Astrocyte of the hippocampus (primary cell): ENCODE results near the gene KCTD1.

ENCODE experiments used
- DNase-seq: peaks from one replicate; pipeline ENCODE4 v3.0.0; 2011; ENCODE audit warnings: low read depth, low spot score

The KCTD1 gene

DNA sequence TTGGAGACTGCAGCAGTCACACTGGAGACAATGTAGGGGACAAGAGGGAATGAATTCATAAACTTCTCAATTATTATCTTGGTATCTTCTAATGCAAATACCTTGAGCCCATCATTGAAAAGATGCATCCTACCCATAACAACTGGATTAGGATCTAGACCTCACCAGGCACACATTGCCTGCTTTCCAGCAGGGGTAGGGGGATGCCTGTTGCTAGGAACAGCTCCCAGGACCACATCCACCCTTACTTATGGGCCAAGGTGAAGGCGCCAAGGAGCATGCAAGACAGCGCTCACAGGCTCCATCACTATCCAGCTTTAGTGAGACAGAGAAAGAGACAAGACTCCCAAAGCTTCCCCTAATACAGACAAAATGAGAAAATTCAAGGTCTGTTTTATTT lies 24.4 kb downstream of the KCTD1 start:
- no peak for DNase-seq

DNA sequence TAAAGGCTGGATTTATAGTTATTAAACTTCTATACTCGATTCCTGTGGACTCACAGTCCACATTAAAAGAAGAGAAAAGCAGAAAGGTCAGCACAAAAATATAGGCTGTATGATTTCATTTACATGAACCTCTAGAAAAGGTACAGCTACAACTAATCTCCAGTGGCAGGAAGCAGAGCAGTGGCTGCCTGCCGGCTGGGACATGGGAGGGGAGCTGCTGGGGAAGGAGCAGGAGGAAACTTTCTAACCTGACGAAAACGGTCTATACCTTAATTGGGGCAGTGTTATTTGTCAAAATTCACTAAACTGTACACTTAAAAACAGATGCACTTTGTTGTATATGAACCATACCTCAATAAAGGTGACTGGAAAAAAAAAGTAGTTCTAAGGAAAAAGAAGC lies 26.7 kb downstream of the KCTD1 start:
- no peak for DNase-seq

DNA sequence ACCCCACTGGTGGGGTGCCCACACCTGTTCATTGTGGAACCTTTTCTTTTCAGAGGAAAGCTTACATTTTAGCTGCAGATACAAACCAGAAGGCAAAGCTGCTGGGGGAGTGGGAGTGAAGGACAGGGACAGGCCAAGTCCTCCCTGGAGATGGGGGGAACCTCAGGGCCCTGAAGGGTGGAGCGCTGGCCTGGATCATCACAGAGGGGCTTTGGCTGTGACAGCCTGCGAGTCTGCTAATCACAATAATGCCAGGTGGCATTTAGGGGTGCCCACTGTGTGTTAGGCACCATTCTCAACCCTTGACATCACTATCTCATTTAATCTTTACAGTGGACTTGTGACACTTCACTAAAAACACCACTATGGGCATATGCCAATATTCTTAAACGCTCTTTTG lies 27.4 kb downstream of the KCTD1 start:
- DNase-seq: no peak

- no peak for DNase-seq
Observed at GRCh38 chr18:26519114-26519513, 29.2 kb downstream of the KCTD1 start.

DNA sequence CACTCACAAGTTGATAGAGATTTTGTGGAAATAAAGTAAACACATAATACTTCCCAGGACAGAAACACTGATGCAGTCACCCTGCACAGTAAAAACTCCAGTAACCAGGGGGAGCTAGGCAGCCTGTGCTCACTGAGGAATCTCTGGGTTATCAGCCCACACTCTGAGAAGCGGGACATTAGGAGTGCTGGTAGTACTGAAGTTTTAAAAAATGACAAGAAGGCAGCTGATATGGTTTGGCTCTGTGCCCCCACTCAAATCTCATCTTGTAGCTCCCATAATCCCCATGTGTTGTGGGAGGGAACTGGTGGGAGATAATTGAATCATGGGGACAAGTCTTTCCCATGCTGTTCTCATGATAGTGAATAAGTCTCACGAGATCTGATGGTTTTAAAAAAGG lies 31.4 kb downstream of the KCTD1 start:
- DNase-seq: peak; percentile 26

DNA sequence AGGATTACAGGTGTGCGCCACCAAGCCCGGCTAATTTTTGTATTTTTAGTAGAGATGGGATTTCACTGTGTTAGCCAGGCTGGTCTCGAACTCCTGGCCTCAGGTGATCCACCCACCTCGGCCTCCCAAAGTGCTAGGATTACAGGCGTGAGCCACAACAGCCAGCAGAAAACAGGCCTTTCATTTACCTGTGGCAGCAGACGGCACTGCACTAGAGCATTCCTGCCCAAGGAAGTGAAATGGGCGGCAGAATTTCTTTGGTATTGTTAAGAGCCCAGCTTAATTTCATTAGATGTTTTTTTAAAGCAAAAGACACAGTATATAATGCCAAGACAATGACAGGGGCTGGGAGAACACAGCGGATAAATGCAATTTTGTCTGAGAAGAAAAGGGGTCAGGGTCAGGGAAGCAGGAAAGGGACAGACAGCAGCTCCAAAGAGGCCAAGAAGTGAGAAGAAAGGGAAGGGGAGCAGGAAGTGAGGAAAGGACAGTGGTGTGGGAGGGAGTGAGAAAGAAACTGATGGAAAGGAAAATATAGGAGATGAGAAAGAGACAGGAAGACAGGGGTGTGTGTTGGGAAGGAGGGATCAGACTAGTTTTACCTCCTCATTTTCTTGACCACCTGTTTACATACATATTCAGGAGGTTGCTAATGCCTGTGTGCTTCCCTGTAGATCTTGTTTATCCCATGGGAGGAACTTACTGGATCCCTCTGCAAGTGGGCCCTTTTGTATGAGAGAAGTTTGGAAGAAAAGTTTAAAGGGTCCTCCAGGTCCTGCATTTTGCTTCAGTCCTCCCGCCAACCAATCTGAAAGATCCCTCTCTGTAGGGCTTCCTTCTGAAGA lies 32.5 kb downstream of the KCTD1 start:
- DNase-seq: no peak

GRCh38 chr18:26511339-26512071 lies 36.8 kb downstream of the KCTD1 start:
- DNase-seq: no peak

- no peak for DNase-seq
Observed at GRCh38 chr18:26510337-26510736, 38.0 kb downstream of the KCTD1 start.

- DNase-seq: no peak
Observed at GRCh38 chr18:26506012-26506411, 42.3 kb downstream of the KCTD1 start.

- no peak for DNase-seq
Observed at GRCh38 chr18:26504831-26505230, 43.5 kb downstream of the KCTD1 start.

DNA sequence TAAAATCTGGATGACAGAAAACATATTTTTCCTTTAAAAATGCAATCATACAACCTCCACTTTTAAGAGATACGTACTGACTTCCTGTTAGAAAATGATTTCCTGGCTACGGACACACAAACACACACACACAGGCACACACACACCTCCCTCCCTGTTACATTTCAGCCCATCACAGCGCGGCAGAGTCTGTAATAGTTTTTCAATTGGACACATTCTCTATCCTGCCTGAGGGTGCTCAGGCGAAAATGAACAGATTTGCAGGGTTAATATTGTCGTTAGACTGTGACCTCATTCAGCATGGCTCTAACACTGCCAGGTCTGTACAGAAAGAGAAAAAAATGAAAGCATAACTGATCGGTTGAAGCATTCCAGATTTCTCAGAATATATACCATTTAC lies 45.0 kb downstream of the KCTD1 start:
- DNase-seq: no peak

DNA sequence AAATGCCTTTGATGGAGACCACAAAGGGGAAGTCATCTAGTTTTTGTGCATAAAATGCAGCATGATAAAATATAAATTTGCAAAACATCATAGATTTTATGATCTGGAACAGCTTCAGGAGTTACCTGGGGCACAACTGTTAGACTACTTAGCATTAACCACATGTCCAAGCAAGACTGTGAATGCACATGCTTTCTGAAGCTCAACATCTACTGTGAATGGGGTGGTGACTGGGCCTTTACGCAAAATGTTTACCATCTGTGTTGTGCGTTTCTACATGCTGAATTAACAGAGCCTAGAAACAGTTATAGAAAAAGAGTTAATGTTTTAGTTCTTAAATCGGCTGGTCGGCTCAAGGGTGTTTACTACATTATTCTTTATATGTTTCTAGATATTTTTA lies 45.5 kb downstream of the KCTD1 start:
- DNase-seq: no peak

- DNase-seq: peak; percentile 19
Observed at GRCh38 chr18:26497866-26498265, 50.5 kb downstream of the KCTD1 start.

- DNase-seq: no peak
Observed at GRCh38 chr18:26496528-26496927, 51.8 kb downstream of the KCTD1 start.

DNA sequence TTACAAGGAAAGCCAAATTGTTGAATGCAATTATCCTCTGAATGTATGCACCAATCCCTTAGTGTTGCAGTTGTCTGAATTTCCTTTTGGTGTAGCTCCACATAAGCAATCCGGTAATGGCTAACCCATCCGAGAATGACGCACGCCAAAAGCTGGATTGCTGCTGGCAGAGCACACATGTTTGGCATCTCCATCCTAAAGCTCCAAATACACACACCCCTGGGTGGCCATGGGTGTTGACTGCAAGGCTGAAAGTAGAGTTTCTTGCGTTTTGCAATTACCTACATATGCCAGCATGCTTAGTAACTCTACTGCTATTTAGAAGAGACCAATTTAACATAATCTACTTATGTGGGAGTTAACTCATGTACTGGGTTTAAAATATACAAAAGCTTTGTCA lies 53.1 kb downstream of the KCTD1 start:
- no peak for DNase-seq

DNA sequence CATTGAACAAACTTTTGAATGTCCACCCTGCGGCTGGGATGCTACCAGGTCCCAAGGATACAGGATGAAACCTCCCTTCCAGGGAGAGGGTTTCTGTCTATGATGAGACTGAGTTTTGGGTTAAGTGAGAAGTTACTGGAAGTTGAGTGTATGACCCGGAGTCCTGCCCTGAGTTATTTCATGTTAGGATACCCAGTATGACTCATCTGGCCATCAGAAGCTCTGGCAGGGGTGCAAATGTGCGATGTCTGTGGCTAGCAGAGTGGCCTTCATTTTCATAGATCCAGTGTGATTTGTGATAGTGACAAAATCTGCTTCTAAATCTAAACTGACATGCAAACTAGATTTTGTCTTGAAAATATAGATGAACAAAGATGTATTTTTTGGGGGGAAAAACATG lies 55.3 kb downstream of the KCTD1 start:
- DNase-seq: no peak

GRCh38 chr18:26491194-26491816 lies 57.0 kb downstream of the KCTD1 start:
- DNase-seq: no peak

DNA sequence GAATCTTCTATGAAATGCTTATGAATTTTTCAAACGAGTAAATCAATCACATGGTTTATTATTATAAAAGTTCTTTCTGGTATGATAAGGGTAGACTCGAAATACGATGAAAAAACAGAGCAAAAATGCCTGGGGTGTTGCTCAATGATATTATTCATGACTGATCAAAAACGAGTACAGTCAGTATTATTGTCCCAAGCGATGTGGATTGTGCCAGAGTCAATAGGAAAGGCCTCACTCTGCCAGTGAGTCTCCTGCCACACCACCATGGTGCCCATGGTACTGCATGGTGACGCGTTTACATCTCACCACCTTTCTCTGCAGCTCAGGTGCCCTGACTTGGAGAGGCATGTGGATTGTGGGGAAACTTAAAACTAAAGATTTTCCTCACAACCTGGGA lies 58.5 kb downstream of the KCTD1 start:
- no peak for DNase-seq

DNA sequence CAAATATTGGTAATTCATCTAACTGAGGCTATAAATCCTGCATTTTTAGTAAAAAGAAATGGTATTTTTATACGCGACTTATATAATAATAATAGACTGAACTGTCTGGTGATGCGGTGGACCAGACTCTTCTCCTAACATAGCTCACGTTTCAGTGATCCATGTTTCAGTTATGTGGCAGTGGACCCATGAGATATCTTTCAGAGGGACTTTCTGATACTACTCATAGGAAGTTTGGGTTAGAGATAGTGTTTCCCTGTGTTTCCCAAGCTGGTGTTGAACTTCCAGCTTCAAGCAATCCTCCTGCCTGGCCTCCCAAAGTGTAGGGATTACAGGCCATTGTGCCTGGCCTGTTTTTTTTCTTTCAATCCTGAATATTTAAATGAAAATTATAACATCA lies 59.2 kb downstream of the KCTD1 start:
- no peak for DNase-seq

- DNase-seq: no peak
Observed at GRCh38 chr18:26488417-26489009, 59.8 kb downstream of the KCTD1 start.

GRCh38 chr18:26487437-26487836 lies 60.9 kb downstream of the KCTD1 start:
- no peak for DNase-seq

- no peak for DNase-seq
Observed at GRCh38 chr18:26483633-26484032, 64.7 kb downstream of the KCTD1 start.
